ENCODE measurements around the gene PHTF2.

Gene PHTF2

GRCh38 chr7:77839919-77840318 lies 41.3 kb downstream of the PHTF2 start:
- no peak for TF ChIP-seq CTCF (IDR thresholded peaks at IDR 0.05; ENCODE audit: control insufficient read depth, insufficient read depth, low read depth, low read length, missing control alignments)
- H3K4me3 ChIP-seq (ENCODE audit: control insufficient read depth, low read depth, low read length) = no peak overlapping the region

GRCh38 chr7:77843194-77843593 lies 44.6 kb downstream of the PHTF2 start:
- DNase-seq (ENCODE audit: low read depth) = no peak
- TF ChIP-seq CTCF (IDR thresholded peaks at IDR 0.05; ENCODE audit: control insufficient read depth, insufficient read depth, low read depth, low read length, missing control alignments) = no peak
- H3K4me3 ChIP-seq (ENCODE audit: control insufficient read depth, low read depth, low read length) = no peak overlapping the region

More at GRCh38 chr7:77839919-77840318, 41.3 kb downstream of the PHTF2 start:
- DNase-seq (ENCODE audit: low read depth) = no peak

- TF ChIP-seq CTCF (IDR thresholded peaks at IDR 0.05; ENCODE audit: control insufficient read depth, insufficient read depth, low read depth, low read length, missing control alignments) = no peak
- no peak overlapping the region for H3K4me3 ChIP-seq (ENCODE audit: control insufficient read depth, low read depth, low read length)
- no peak for DNase-seq (ENCODE audit: low read depth)
These were observed 47.9 kb downstream of the PHTF2 start for GRCh38 chr7:77846317-77847092.

- H3K4me3 ChIP-seq (ENCODE audit: control insufficient read depth, low read depth, low read length) = no peak overlapping the region
- TF ChIP-seq CTCF (IDR thresholded peaks at IDR 0.05; ENCODE audit: control insufficient read depth, insufficient read depth, low read depth, low read length, missing control alignments) = no peak
- DNase-seq (ENCODE audit: low read depth) = no peak
These were observed 57.0 kb downstream of the PHTF2 start for GRCh38 chr7:77855371-77856083.

- H3K4me3 ChIP-seq (ENCODE audit: control insufficient read depth, low read depth, low read length) = no peak overlapping the region
- no peak for TF ChIP-seq CTCF (IDR thresholded peaks at IDR 0.05; ENCODE audit: control insufficient read depth, insufficient read depth, low read depth, low read length, missing control alignments)
These were observed 59.7 kb downstream of the PHTF2 start for GRCh38 chr7:77858278-77858677.

GRCh38 chr7:77859343-77859742 lies 60.8 kb downstream of the PHTF2 start:
- H3K4me3 ChIP-seq (ENCODE audit: control insufficient read depth, low read depth, low read length) = no peak overlapping the region
- no peak for TF ChIP-seq CTCF (IDR thresholded peaks at IDR 0.05; ENCODE audit: control insufficient read depth, insufficient read depth, low read depth, low read length, missing control alignments)
- no peak for DNase-seq (ENCODE audit: low read depth)

More at GRCh38 chr7:77858278-77858677, 59.7 kb downstream of the PHTF2 start:
- no peak for DNase-seq (ENCODE audit: low read depth)
